ENCODE results near the gene TAAR6.

DNA sequence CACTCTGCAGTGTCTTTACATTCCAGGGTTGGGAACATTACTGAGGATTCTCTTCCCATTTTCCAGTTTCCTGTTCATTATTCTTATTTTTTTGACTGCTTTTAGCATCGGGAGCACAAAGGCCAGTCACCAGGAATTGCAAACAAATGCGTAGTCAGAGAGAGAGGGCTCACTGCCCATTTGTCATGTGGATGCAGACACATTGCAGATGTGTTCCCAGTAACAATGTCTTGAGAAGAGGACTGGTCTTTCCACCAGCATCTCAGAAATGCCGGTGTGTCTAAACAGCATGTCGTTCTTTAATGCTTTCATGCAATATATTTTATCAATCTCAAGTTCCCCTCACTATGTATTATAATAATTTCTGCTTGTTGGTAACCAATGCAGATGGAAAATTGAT is 952 bp upstream of the TAAR6 start:
- TF ChIP-seq, protein P1, sequence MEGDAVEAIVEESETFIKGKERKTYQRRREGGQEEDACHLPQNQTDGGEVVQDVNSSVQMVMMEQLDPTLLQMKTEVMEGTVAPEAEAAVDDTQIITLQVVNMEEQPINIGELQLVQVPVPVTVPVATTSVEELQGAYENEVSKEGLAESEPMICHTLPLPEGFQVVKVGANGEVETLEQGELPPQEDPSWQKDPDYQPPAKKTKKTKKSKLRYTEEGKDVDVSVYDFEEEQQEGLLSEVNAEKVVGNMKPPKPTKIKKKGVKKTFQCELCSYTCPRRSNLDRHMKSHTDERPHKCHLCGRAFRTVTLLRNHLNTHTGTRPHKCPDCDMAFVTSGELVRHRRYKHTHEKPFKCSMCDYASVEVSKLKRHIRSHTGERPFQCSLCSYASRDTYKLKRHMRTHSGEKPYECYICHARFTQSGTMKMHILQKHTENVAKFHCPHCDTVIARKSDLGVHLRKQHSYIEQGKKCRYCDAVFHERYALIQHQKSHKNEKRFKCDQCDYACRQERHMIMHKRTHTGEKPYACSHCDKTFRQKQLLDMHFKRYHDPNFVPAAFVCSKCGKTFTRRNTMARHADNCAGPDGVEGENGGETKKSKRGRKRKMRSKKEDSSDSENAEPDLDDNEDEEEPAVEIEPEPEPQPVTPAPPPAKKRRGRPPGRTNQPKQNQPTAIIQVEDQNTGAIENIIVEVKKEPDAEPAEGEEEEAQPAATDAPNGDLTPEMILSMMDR (conservative IDR thresholded peaks at IDR 0.05): no peak
- TF ChIP-seq EZH2 (IDR thresholded peaks at IDR 0.05; ENCODE audit: low read depth): no peak

Data from PC-9 (cell line).